H9 (cell line): Measurements from ENCODE around the gene NAT16. TPM values are rescaled to one million over a fixed set of nuclear protein-coding genes. Genes with fewer than 3 reads are reported as not detected.

Source experiments
- DNase-seq: peaks from one replicate; pipeline ENCODE4 v3.0.0-alpha.2; 2017
- H2AFZ ChIP-seq: one replicate; pipeline ENCODE4 v1.6.1; 2013; ENCODE audit warnings: mild to moderate bottlenecking, low read length, control low read depth, moderate library complexity
- H2AK5ac ChIP-seq: 2 replicates; pipeline ENCODE4 v1.6.1; 2013; ENCODE audit warnings: low read length, control low read depth, mixed read lengths; ENCODE audit not compliant: insufficient read length
- H2BK120ac ChIP-seq: one replicate; pipeline ENCODE4 v1.6.1; 2013; ENCODE audit warnings: low read depth, mild to moderate bottlenecking, low read length, control low read depth, inconsistent platforms; ENCODE audit not compliant: poor library complexity, severe bottlenecking
- H2BK12ac ChIP-seq: 2 replicates; pipeline ENCODE4 v1.6.1; 2013; ENCODE audit warnings: low read length, control low read depth, mixed read lengths, low read depth; ENCODE audit not compliant: insufficient read length
- H2BK15ac ChIP-seq: 2 replicates; pipeline ENCODE4 v1.6.1; 2013; ENCODE audit warnings: low read depth, low read length, control low read depth
- H2BK20ac ChIP-seq: one replicate; pipeline ENCODE4 v1.6.1; 2013; ENCODE audit warnings: low read depth, mild to moderate bottlenecking, low read length, control low read depth, inconsistent platforms; ENCODE audit not compliant: poor library complexity, severe bottlenecking
- H2BK5ac ChIP-seq: 2 replicates; pipeline ENCODE4 v1.6.1; 2013; ENCODE audit warnings: low read length, control low read depth, mixed read lengths; ENCODE audit not compliant: insufficient read length
- H3K14ac ChIP-seq: 2 replicates; pipeline ENCODE4 v1.6.1; 2013; ENCODE audit warnings: low read length, control low read depth; ENCODE audit not compliant: insufficient read depth
- H3K18ac ChIP-seq: 2 replicates; pipeline ENCODE4 v1.6.1; 2013; ENCODE audit warnings: low read depth, mild to moderate bottlenecking, mixed read lengths, low read length, control low read depth; ENCODE audit not compliant: insufficient read length
- H3K23ac ChIP-seq: 2 replicates; pipeline ENCODE4 v1.6.1; 2013; ENCODE audit warnings: low read length, control low read depth, mixed read lengths, low read depth; ENCODE audit not compliant: insufficient read length
- H3K23me2 ChIP-seq: 2 replicates; pipeline ENCODE4 v1.6.1; 2013; ENCODE audit warnings: low read depth, mild to moderate bottlenecking, mixed read lengths, low read length, control low read depth; ENCODE audit not compliant: insufficient read length, poor library complexity, severe bottlenecking
- H3K27ac ChIP-seq: 2 replicates; pipeline ENCODE4 v1.5.1; 2013; ENCODE audit warnings: low read length, control low read depth, mixed read lengths, low read depth; ENCODE audit not compliant: insufficient read length
- H3K27me3 ChIP-seq: 2 replicates; pipeline ENCODE4 v1.6.1; 2013; ENCODE audit warnings: low read length, control low read depth, inconsistent platforms; ENCODE audit not compliant: insufficient read depth
- H3K4ac ChIP-seq: 2 replicates; pipeline ENCODE4 v1.6.1; 2013; ENCODE audit warnings: low read depth, mild to moderate bottlenecking, control low read depth, inconsistent platforms, low read length, moderate library complexity
- H3K4me1 ChIP-seq: 2 replicates; pipeline ENCODE4 v1.6.1; 2013; ENCODE audit warnings: low read length, control low read depth, inconsistent platforms; ENCODE audit not compliant: insufficient read depth
- H3K4me2 ChIP-seq: 2 replicates; pipeline ENCODE4 v1.6.1; 2013; ENCODE audit warnings: low read length, control low read depth, mixed read lengths; ENCODE audit not compliant: insufficient read length, insufficient read depth
- H3K56ac ChIP-seq: 2 replicates; pipeline ENCODE4 v1.6.1; 2013; ENCODE audit warnings: low read depth, mild to moderate bottlenecking, mixed read lengths, low read length, control low read depth; ENCODE audit not compliant: insufficient read length
- H3K79me1 ChIP-seq: 2 replicates; pipeline ENCODE4 v1.6.1; 2013; ENCODE audit warnings: low read depth, mild to moderate bottlenecking, moderate library complexity, low read length, control low read depth, inconsistent platforms; ENCODE audit not compliant: insufficient read depth, poor library complexity, severe bottlenecking
- H3K79me2 ChIP-seq: 2 replicates; pipeline ENCODE4 v1.6.1; 2013; ENCODE audit warnings: low read length, control low read depth, inconsistent platforms; ENCODE audit not compliant: insufficient read depth
- H3K9ac ChIP-seq: 2 replicates; pipeline ENCODE4 v1.6.1; 2013; ENCODE audit warnings: low read length, control low read depth, mixed read lengths; ENCODE audit not compliant: insufficient read length; ENCODE audit errors: extremely low read depth
- H3K9me3 ChIP-seq: one replicate; pipeline ENCODE4 v1.6.1; 2013; ENCODE audit warnings: low read depth, low read length, inconsistent platforms; ENCODE audit not compliant: control insufficient read depth
- H3T11ph ChIP-seq: one replicate; pipeline ENCODE4 v1.6.1; 2013; ENCODE audit warnings: mild to moderate bottlenecking, low read length, control low read depth, inconsistent platforms
- H4K20me1 ChIP-seq: one replicate; pipeline ENCODE4 v1.6.1; 2013; ENCODE audit not compliant: control insufficient read depth, insufficient read length, insufficient read depth
- H4K5ac ChIP-seq: 2 replicates; pipeline ENCODE4 v1.6.1; 2013; ENCODE audit warnings: low read depth, mild to moderate bottlenecking, mixed read lengths, low read length, control low read depth; ENCODE audit not compliant: insufficient read length
- H4K8ac ChIP-seq: replicated peaks from 2 replicates; pipeline ENCODE4 v1.6.1; 2013; ENCODE audit warnings: low read length, control low read depth, mixed read lengths, low read depth; ENCODE audit not compliant: insufficient read length
- H4K91ac ChIP-seq: 2 replicates; pipeline ENCODE4 v1.6.1; 2013; ENCODE audit warnings: low read depth, mild to moderate bottlenecking, moderate library complexity, mixed read lengths, low read length, control low read depth; ENCODE audit not compliant: insufficient read length
- H3K27ac Mint-ChIP-seq, 3 experiments: 2 replicates in 2 of 3; 3 replicates in 1 of 3; pipeline ENCODE4 v1.8.0; 2020 to 2021; ENCODE audit warnings: mixed read lengths in 3 of 3, mild to moderate bottlenecking in 1 of 3, moderate library complexity in 1 of 3
- H3K27me3 Mint-ChIP-seq: 2 replicates; pipeline ENCODE4 v1.8.0; 2021; ENCODE audit warnings: low read depth, mild to moderate bottlenecking, moderate library complexity, mixed read lengths
- H3K36me3 Mint-ChIP-seq, 3 experiments: 2 replicates in 2 of 3; 3 replicates in 1 of 3; pipeline ENCODE4 v1.8.0; 2020 to 2021; ENCODE audit warnings: low read depth in 3 of 3, mixed read lengths in 3 of 3; ENCODE audit not compliant: insufficient read depth in 1 of 3
- H3K4me1 Mint-ChIP-seq, 2 experiments: 2 replicates each; pipeline ENCODE4 v1.8.0; 2020; ENCODE audit warnings: mixed read lengths in 2 of 2
- H3K4me3 Mint-ChIP-seq, 2 experiments: 2 replicates in 1 of 2; 3 replicates in 1 of 2; pipeline ENCODE4 v1.8.0; 2020 to 2021; ENCODE audit warnings: mild to moderate bottlenecking in 2 of 2, mixed read lengths in 2 of 2, moderate library complexity in 1 of 2
- H3K9me3 Mint-ChIP-seq, 2 experiments: 2 replicates in 1 of 2; 3 replicates in 1 of 2; pipeline ENCODE4 v1.8.0; 2020; ENCODE audit warnings: mild to moderate bottlenecking in 2 of 2, mixed read lengths in 2 of 2, moderate library complexity in 1 of 2
- WGBS: extraction: QIAGEN DNeasy Blood & Tissue Kit; methylation state at CpG from one replicate; pipeline ENCODE4 v1.1.7; 2013; ENCODE audit warnings: missing lambda C conversion rate, low lambda C conversion rate, mixed read lengths; ENCODE audit not compliant: insufficient read length; ENCODE audit errors: extremely low coverage; 5-methylcytosine and 5-hydroxymethylcytosine counted together
- total RNA-seq: library from RNA; stranded (reverse); gene quantifications from 2 replicates; pipeline ENCODE4 v1.2.1, GENCODE V29; 2021
- TF ChIP-seq, protein P1 (sequence below): fragments of 200-600 bp; sonication (generic); conservative IDR thresholded peaks from 3 replicates; pipeline ENCODE4 v1.8.0; 2021; ENCODE audit warnings: antibody characterized with exemption, mild to moderate bottlenecking

Gene NAT16
- total RNA-seq, 1 experiment from 2014 or later = 0.50 TPM

GRCh38 chr7:101163279-101164070 lies 16.6 kb downstream of the NAT16 start:
- peaks cover 14% of the 10 kb centered on the region; the same call in 1 of the 2 replicates for H3K4me1 ChIP-seq
- H3K27me3 Mint-ChIP-seq = peaks cover 37% of the 10 kb centered on the region

More at GRCh38 chr7:101163279-101164070, 16.6 kb downstream of the NAT16 start:
- H3K4me3 Mint-ChIP-seq = peak overlapping the region; percentile 83 to 87
- no peak overlapping the region for H2BK20ac ChIP-seq
- H2BK5ac ChIP-seq = no peak overlapping the region
- H4K8ac ChIP-seq = no peak overlapping the region
- H2AK5ac ChIP-seq = no peak overlapping the region
- no peak overlapping the region for H2BK15ac ChIP-seq
- TF ChIP-seq, protein P1, sequence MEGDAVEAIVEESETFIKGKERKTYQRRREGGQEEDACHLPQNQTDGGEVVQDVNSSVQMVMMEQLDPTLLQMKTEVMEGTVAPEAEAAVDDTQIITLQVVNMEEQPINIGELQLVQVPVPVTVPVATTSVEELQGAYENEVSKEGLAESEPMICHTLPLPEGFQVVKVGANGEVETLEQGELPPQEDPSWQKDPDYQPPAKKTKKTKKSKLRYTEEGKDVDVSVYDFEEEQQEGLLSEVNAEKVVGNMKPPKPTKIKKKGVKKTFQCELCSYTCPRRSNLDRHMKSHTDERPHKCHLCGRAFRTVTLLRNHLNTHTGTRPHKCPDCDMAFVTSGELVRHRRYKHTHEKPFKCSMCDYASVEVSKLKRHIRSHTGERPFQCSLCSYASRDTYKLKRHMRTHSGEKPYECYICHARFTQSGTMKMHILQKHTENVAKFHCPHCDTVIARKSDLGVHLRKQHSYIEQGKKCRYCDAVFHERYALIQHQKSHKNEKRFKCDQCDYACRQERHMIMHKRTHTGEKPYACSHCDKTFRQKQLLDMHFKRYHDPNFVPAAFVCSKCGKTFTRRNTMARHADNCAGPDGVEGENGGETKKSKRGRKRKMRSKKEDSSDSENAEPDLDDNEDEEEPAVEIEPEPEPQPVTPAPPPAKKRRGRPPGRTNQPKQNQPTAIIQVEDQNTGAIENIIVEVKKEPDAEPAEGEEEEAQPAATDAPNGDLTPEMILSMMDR = no peak
- H4K5ac ChIP-seq = no peak overlapping the region
- H3K9me3 ChIP-seq = no peaks in the 10 kb centered on the region
- no peak overlapping the region for H4K91ac ChIP-seq
- no peak overlapping the region for H3T11ph ChIP-seq
- H3K27me3 ChIP-seq = peaks cover 3% of the 10 kb centered on the region; the same call in 1 of the 2 replicates
- peak overlapping the region in 1 of 3 experiments; percentile 88; a peak in 2 of 7 replicates for H3K27ac Mint-ChIP-seq
- H3K23ac ChIP-seq = no peak overlapping the region
- H3K4me1 Mint-ChIP-seq = peaks cover 49 to 68% of the 10 kb centered on the region in 2 experiments
- peak; percentile 82 for DNase-seq
- no peaks in the 10 kb centered on the region for H3K9me3 Mint-ChIP-seq
- no peak overlapping the region for H3K18ac ChIP-seq
- no CpG with 5 or more reads among the region's 92 CpGs for WGBS
- peaks cover 40% of the 10 kb centered on the region for H3K23me2 ChIP-seq
- no peak overlapping the region for H3K27ac ChIP-seq
- no peak overlapping the region for H3K4ac ChIP-seq
- H3K14ac ChIP-seq = no peak overlapping the region
- H3K4me2 ChIP-seq = peak overlapping the region; percentile 65
- H3K79me1 ChIP-seq = no peaks in the 10 kb centered on the region
- no peak overlapping the region for H3K9ac ChIP-seq
- no peak overlapping the region for H3K56ac ChIP-seq
- no peak overlapping the region for H2BK12ac ChIP-seq
- peaks cover 0 to 8% (median 7%) of the 10 kb centered on the region in 3 experiments; a peak in 3 of 7 replicates for H3K36me3 Mint-ChIP-seq
- H2BK120ac ChIP-seq = no peak overlapping the region
- H2AFZ ChIP-seq = no peak overlapping the region
- H4K20me1 ChIP-seq = no peaks in the 10 kb centered on the region
- no peaks in the 10 kb centered on the region for H3K79me2 ChIP-seq
